HepG2 (cell line): Measurements from ENCODE around the gene ITGB7. TPM values are rescaled to one million over a fixed set of nuclear protein-coding genes. Genes with fewer than 3 reads are reported as not detected.

Source experiments
- ATAC-seq: fragments of 200-7000 bp; cut with Tn5 transposase; 3 replicates; pipeline ENCODE4 v1.9.1; 2020; ENCODE audit warnings: mild to moderate bottlenecking, moderate library complexity
- BruUV-seq: library from RNA; stranded (reverse); fragments of 400-500 nt; replicated peaks from 2 replicates; lab custom pipeline; 2021; lab: Mats Ljungman, UMichigan
- CTCF ChIA-PET: fragments of 300-600 bp; formaldehyde crosslinking; extraction: SDS; loops from one replicate; lab custom pipeline; 2021; ENCODE audit warnings: low total read pairs, inconsistent platforms, low intra/inter-chr PET ratio; lab: Yijun Ruan, JAX
- POLR2A ChIA-PET: fragments of 350-600 bp; sonication (Branson Sonifier 250); formaldehyde crosslinking; loops from one replicate; lab custom pipeline; 2020; ENCODE audit warnings: antibody characterized with exemption, inconsistent platforms; lab: Yijun Ruan, JAX
- DNase-seq: peaks from one replicate; pipeline ENCODE4 v3.0.0-alpha.2; 2015; ENCODE audit warnings: low spot score
- FAIRE-seq: peaks from 3 replicates; lab custom pipeline; 2011; peaks lifted over from hg19 to GRCh38; lab: Jason Lieb, UNC
- H2AFZ ChIP-seq: one replicate; pipeline ENCODE4 v1.6.1; 2011; ENCODE audit warnings: low read length, inconsistent platforms
- H3K27ac ChIP-seq: fragments of 300-600 bp; 3 replicates; pipeline ENCODE4 v1.8.0; 2011; ENCODE audit warnings: mixed run types, mild to moderate bottlenecking, mixed read lengths, low read length, inconsistent platforms; ENCODE audit not compliant: insufficient read depth; ENCODE audit errors: extremely low read length
- H3K27me3 ChIP-seq, 2 experiments: fragments of 200-600 bp in 1 of 2; 2 replicates in 1 of 2; 3 replicates in 1 of 2; pipeline versions ENCODE4 v1.6.0 to v1.8.0; 2011; ENCODE audit warnings: low read length in 2 of 2, mild to moderate bottlenecking in 2 of 2, moderate library complexity in 2 of 2, inconsistent platforms in 1 of 2; ENCODE audit not compliant: insufficient read depth in 2 of 2, control insufficient read depth in 1 of 2
- H3K36me3 ChIP-seq, 2 experiments: fragments of 200-600 bp in 1 of 2; replicated peaks in 1 of 2; 2 replicates in 1 of 2; 3 replicates in 1 of 2; pipeline versions ENCODE4 v1.5.1 to v1.8.0; 2011; ENCODE audit warnings: low read length in 2 of 2, inconsistent platforms in 1 of 2; ENCODE audit not compliant: insufficient read depth in 2 of 2, control insufficient read depth in 1 of 2
- H3K4me1 ChIP-seq: 2 replicates; pipeline ENCODE4 v1.5.1; 2012; ENCODE audit warnings: low read length, inconsistent platforms; ENCODE audit not compliant: insufficient read depth
- H3K4me2 ChIP-seq: 2 replicates; pipeline ENCODE4 v1.6.0; 2011; ENCODE audit warnings: low read depth, low read length, inconsistent platforms
- H3K4me3 ChIP-seq, 3 experiments: fragments of 200-600 bp in 1 of 3; sonication (generic), shearing (Covaris generic) in 1 of 3; replicated peaks in 1 of 3; 2 replicates each; pipeline ENCODE4 v1.5.1; 2011 to 2016; ENCODE audit warnings: low read length in 3 of 3, inconsistent platforms in 2 of 3, low read depth in 2 of 3, mild to moderate bottlenecking in 2 of 3, control low read depth in 1 of 3, mixed read lengths in 1 of 3; ENCODE audit not compliant: insufficient read depth in 1 of 3
- H3K79me2 ChIP-seq: one replicate; pipeline ENCODE4 v1.6.1; 2011; ENCODE audit warnings: low read length, inconsistent platforms; ENCODE audit not compliant: insufficient read depth
- H3K9ac ChIP-seq: 2 replicates; pipeline ENCODE4 v1.6.0; 2011; ENCODE audit warnings: mild to moderate bottlenecking, low read depth, low read length, inconsistent platforms; ENCODE audit not compliant: insufficient read depth
- H3K9me3 ChIP-seq: 2 replicates; pipeline ENCODE4 v1.5.1; 2012; ENCODE audit warnings: mild to moderate bottlenecking, low read length
- H4K20me1 ChIP-seq: 2 replicates; pipeline ENCODE4 v1.6.0; 2011; ENCODE audit warnings: inconsistent platforms, mild to moderate bottlenecking, low read length, moderate library complexity; ENCODE audit not compliant: insufficient read depth
- CTCF ChIP-seq: sonication (generic); formaldehyde crosslinking; IDR thresholded peaks from 2 replicates; pipeline ENCODE4 v1.5.0; 2020; ENCODE audit warnings: mild to moderate bottlenecking, missing genetic modification reagents, moderate library complexity
- GPN1 ChIP-seq: sonication (generic); formaldehyde crosslinking; IDR thresholded peaks from 2 replicates; pipeline ENCODE4 v1.5.1; 2020; ENCODE audit warnings: missing genetic modification reagents, borderline replicate concordance
- MYC ChIP-seq: sonication (generic); formaldehyde crosslinking; IDR thresholded peaks from 2 replicates; pipeline ENCODE4 v1.9.0; 2021; ENCODE audit warnings: missing genetic modification reagents, borderline replicate concordance
- THRA ChIP-seq: sonication (generic); formaldehyde crosslinking; IDR thresholded peaks from 2 replicates; pipeline ENCODE4 v1.4.0; 2020; ENCODE audit warnings: missing genetic modification reagents, borderline replicate concordance
- YEATS2 ChIP-seq: sonication (generic); formaldehyde crosslinking; IDR thresholded peaks from 2 replicates; pipeline ENCODE4 v1.4.0; 2020; ENCODE audit warnings: missing genetic modification reagents, borderline replicate concordance
- ZBTB43 ChIP-seq: sonication (generic); formaldehyde crosslinking; conservative IDR thresholded peaks from 2 replicates; pipeline ENCODE4 v1.4.0; 2020; ENCODE audit warnings: missing genetic modification reagents
- ZNF121 ChIP-seq: sonication (generic); formaldehyde crosslinking; IDR thresholded peaks from 2 replicates; pipeline ENCODE4 v1.5.0; 2020; ENCODE audit warnings: mild to moderate bottlenecking, missing genetic modification reagents
- ZNF572 ChIP-seq: sonication (generic); formaldehyde crosslinking; IDR thresholded peaks from 2 replicates; pipeline ENCODE4 v1.5.1; 2020; ENCODE audit warnings: mild to moderate bottlenecking, missing genetic modification reagents
- ZNF614 ChIP-seq: IDR thresholded peaks from 2 replicates; pipeline ENCODE4 v1.6.1; 2018; ENCODE audit warnings: missing biosample characterization, missing genetic modification reagents, inconsistent platforms, borderline replicate concordance
- ZSCAN29 ChIP-seq: sonication (generic); formaldehyde crosslinking; conservative IDR thresholded peaks from 2 replicates; pipeline ENCODE4 v1.4.0; 2020; ENCODE audit warnings: mild to moderate bottlenecking, missing genetic modification reagents
- WGBS: methylation state at CpG from one replicate; pipeline ENCODE4 v1.1.6; 2017; ENCODE audit warnings: low lambda C conversion rate; 5-methylcytosine and 5-hydroxymethylcytosine counted together
- in situ Hi-C: cut with HindIII; loops from 2 replicates; pipeline ENCODE4 v1.10.0; 2017; ENCODE audit warnings: low pct_unique_long_range_greater_than_20kb; ENCODE audit not compliant: extremely low pct_ligation_motif_present
- intact Hi-C: fragments of 100-400 bp; cut with micrococcal nuclease; formaldehyde crosslinking; loops from one replicate; pipeline ENCODE4 v1.10.0; 2022; ENCODE audit not compliant: unreplicated experiment
- polyA plus RNA-seq, 8 experiments: library from polyadenylated mRNA; depleted of rRNA in 3 of 8; stranded (reverse) in 7 of 8; unstranded in 1 of 8; fragments of >200 nt; fragmentation: Illumina TruSeq in 4 of 8; extraction: Trizol in 4 of 8; gene quantifications; 2 replicates each; pipeline versions ENCODE4 v1.2.1 to v1.2.3, GENCODE V29; 2011 to 2016; ENCODE audit warnings: low read depth in 4 of 8, missing spikeins in 1 of 8, mixed read lengths in 1 of 8; ENCODE audit not compliant: insufficient read depth in 1 of 8
- total RNA-seq, 5 experiments: library from RNA; depleted of rRNA; stranded (reverse); fragments of >200 nt; fragmentation: Illumina TruSeq; extraction: Trizol; gene quantifications; 2 replicates each; pipeline ENCODE4 v1.2.3, GENCODE V29; 2016; ENCODE audit warnings: low read depth in 1 of 5
- TF ChIP-seq, protein P1 (sequence below): sonication (generic); formaldehyde crosslinking; IDR thresholded peaks from 2 replicates; pipeline ENCODE4 v1.4.0; 2020; ENCODE audit warnings: missing genetic modification reagents

Gene ITGB7
- total and polyA plus RNA-seq, 2 of the 13 experiments (the other 11 are each of a cell fraction or from before 2014, with no cell fraction given): 0.16 to 0.18 TPM

GRCh38 chr12:53160000-53160399, 47.1 kb downstream of the ITGB7 start (continued):
- TF ChIP-seq ZNF121: no peak
- peak; percentile 33; the same call in 1 of the 2 replicates for TF ChIP-seq CTCF (CRISPR knock-in tag)

GRCh38 chr12:53159195-53159839, 47.7 kb downstream of the ITGB7 start:
- H3K9ac ChIP-seq: no peak overlapping the region
- no peaks in the 10 kb centered on the region for H3K36me3 ChIP-seq
- ATAC-seq (peak; percentile 88), DNase-seq (peak; percentile 77), FAIRE-seq (peak; percentile 95)
- CTCF ChIA-PET: interaction anchor here (0.9 to 4.1 kb wide), 5 partner anchors 16 to 128 kb away, joined by 3 to 23 read pairs (median 4); no protein-coding TSS in a partner anchor
- no TSS peak for BruUV-seq
- H3K27me3 ChIP-seq: no peaks in the 10 kb centered on the region
- H3K4me1 ChIP-seq: peaks cover 44% of the 10 kb centered on the region
- no peak overlapping the region for H2AFZ ChIP-seq
- in situ Hi-C loops: loop anchor here (5.0 kb wide), 1 partner anchor 33 kb away; no protein-coding TSS in a partner anchor
- peak overlapping the region; percentile 50 for H3K4me2 ChIP-seq
- H3K27ac ChIP-seq: no peak overlapping the region
- POLR2A ChIA-PET: interaction anchor here (1.0 to 4.5 kb wide), 7 partner anchors 16 to 162 kb away, joined by 3 to 34 read pairs (median 6); partner anchors contain the start of genes AAAS, CSAD, PFDN5 and SOAT2
- no peaks in the 10 kb centered on the region for H4K20me1 ChIP-seq
- 7% methylated on average over 14 of the region's 14 CpGs for WGBS
- intact Hi-C loops: loop anchor here (1.0 to 5.0 kb wide), 3 partner anchors 31 to 128 kb away; no protein-coding TSS in a partner anchor
- H3K4me3 ChIP-seq: peak overlapping the region in 1 of 3 experiments; percentile 36; a peak in 1 of 6 replicates
- no peaks in the 10 kb centered on the region for H3K9me3 ChIP-seq
- H3K79me2 ChIP-seq: no peaks in the 10 kb centered on the region
- peak; percentile 31; the same call in 1 of the 2 replicates for TF ChIP-seq THRA (CRISPR knock-in tag)
- peak; percentile 57; the same call in 1 of the 2 replicates for TF ChIP-seq MYC (CRISPR knock-in tag)
- no peak for TF ChIP-seq ZBTB43
- TF ChIP-seq ZNF614 (CRISPR knock-in tag): no peak
- TF ChIP-seq GPN1 (CRISPR knock-in tag): no peak
- peak; percentile 41; the same call in 1 of the 2 replicates for TF ChIP-seq YEATS2 (CRISPR knock-in tag)
- TF ChIP-seq ZSCAN29 (CRISPR knock-in tag): 0 out of 2 replicates have a peak, but pooled peaks have one; percentile 32
- TF ChIP-seq, protein P1, sequence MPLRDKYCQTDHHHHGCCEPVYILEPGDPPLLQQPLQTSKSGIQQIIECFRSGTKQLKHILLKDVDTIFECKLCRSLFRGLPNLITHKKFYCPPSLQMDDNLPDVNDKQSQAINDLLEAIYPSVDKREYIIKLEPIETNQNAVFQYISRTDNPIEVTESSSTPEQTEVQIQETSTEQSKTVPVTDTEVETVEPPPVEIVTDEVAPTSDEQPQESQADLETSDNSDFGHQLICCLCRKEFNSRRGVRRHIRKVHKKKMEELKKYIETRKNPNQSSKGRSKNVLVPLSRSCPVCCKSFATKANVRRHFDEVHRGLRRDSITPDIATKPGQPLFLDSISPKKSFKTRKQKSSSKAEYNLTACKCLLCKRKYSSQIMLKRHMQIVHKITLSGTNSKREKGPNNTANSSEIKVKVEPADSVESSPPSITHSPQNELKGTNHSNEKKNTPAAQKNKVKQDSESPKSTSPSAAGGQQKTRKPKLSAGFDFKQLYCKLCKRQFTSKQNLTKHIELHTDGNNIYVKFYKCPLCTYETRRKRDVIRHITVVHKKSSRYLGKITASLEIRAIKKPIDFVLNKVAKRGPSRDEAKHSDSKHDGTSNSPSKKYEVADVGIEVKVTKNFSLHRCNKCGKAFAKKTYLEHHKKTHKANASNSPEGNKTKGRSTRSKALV (CRISPR knock-in tag): no peak
- peak; percentile 99 for TF ChIP-seq CTCF (CRISPR knock-in tag)
- TF ChIP-seq ZNF572 (CRISPR knock-in tag): peak; percentile 78; the same call in 1 of the 2 replicates
